Embryonic facial prominence (tissue), 1 donor: ENCODE measurements around the gene TRAF3.
A peak's percentile ranks its signal among the peaks of the same experiment; 100 is the strongest.
"Not testable (repeated sequence)": the region's sequence is repeated elsewhere in the genome, so short reads cannot be mapped to it uniquely, and the experiment has no call there.

Experiments
- DNase-seq: peaks from one replicate; pipeline ENCODE4 v3.0.0-alpha.2; 2016; ENCODE audit errors: extremely low spot score

The TRAF3 gene

GRCh38 chr14:102923201-102923924 lies 146.1 kb downstream of the TRAF3 start:
- no peak for DNase-seq

- no peak for DNase-seq
These were observed 146.8 kb downstream of the TRAF3 start for GRCh38 chr14:102923925-102924486.

- no peak for DNase-seq
These were observed 147.7 kb downstream of the TRAF3 start for GRCh38 chr14:102924632-102925588.

GRCh38 chr14:102925646-102926045 lies 148.4 kb downstream of the TRAF3 start:
- no peak for DNase-seq

- no peak for DNase-seq
These were observed 148.9 kb downstream of the TRAF3 start for GRCh38 chr14:102926104-102926503.

- not testable (repeated sequence) for DNase-seq
These were observed 149.6 kb downstream of the TRAF3 start for GRCh38 chr14:102926840-102927239.

- no peak for DNase-seq
These were observed 150.2 kb downstream of the TRAF3 start for GRCh38 chr14:102927346-102927877.

GRCh38 chr14:102927878-102928411 lies 150.7 kb downstream of the TRAF3 start:
- DNase-seq, result no peak

- DNase-seq, result peak; percentile 45
These were observed 151.4 kb downstream of the TRAF3 start for GRCh38 chr14:102928412-102929240.

- no peak for DNase-seq
These were observed 152.2 kb downstream of the TRAF3 start for GRCh38 chr14:102929241-102930137.

GRCh38 chr14:102930138-102930752 lies 153.0 kb downstream of the TRAF3 start:
- DNase-seq, result no peak

GRCh38 chr14:102930753-102931579 lies 153.7 kb downstream of the TRAF3 start:
- DNase-seq, result no peak

GRCh38 chr14:102931580-102932285 lies 154.5 kb downstream of the TRAF3 start:
- no peak for DNase-seq

- no peak for DNase-seq
These were observed 155.4 kb downstream of the TRAF3 start for GRCh38 chr14:102932484-102933248.

GRCh38 chr14:102933618-102934231 lies 156.5 kb downstream of the TRAF3 start:
- DNase-seq, result no peak

- DNase-seq, result no peak
These were observed 158.5 kb downstream of the TRAF3 start for GRCh38 chr14:102935756-102936155.
